ENCODE data around the gene FXYD6.

The FXYD6 gene

DNA sequence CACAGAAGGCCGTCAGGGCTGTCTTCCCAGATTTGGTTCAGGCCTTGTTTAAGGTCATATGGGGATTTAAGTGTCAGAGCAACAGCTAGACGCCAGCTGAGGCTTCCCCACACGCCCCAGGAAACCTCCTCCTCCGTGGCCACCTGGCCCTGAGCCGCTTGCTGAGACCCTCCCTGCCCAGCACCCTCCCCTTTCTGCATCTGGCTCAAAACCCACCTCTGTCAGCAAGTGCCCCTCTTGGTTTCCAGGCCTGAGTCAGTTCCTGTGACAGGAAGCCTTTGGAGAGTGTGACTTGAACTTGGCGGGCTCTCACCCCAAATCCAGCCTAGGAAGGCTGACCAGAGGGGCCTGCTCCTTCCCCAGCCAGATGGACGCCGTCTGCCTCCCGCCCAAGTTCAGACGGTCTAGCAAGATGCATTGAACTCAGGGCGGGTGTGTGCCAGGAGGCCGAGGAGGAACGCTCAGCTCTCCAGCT, 52.5 kb downstream of the FXYD6 start:
- CTCF ChIA-PET: interaction anchor here (0.6 to 4.1 kb wide), 3 partner anchors 21 to 229 kb away, joined by 4 to 20 read pairs (median 7); no protein-coding TSS in a partner anchor
- TF ChIP-seq, protein P1, sequence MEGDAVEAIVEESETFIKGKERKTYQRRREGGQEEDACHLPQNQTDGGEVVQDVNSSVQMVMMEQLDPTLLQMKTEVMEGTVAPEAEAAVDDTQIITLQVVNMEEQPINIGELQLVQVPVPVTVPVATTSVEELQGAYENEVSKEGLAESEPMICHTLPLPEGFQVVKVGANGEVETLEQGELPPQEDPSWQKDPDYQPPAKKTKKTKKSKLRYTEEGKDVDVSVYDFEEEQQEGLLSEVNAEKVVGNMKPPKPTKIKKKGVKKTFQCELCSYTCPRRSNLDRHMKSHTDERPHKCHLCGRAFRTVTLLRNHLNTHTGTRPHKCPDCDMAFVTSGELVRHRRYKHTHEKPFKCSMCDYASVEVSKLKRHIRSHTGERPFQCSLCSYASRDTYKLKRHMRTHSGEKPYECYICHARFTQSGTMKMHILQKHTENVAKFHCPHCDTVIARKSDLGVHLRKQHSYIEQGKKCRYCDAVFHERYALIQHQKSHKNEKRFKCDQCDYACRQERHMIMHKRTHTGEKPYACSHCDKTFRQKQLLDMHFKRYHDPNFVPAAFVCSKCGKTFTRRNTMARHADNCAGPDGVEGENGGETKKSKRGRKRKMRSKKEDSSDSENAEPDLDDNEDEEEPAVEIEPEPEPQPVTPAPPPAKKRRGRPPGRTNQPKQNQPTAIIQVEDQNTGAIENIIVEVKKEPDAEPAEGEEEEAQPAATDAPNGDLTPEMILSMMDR (conservative IDR thresholded peaks at IDR 0.05; ENCODE audit: low read depth): no peak
- no peak overlapping the region for H3K27ac ChIP-seq
- POLR2A ChIA-PET (ENCODE audit: low non-redundant PET): no interaction called here
- no peak for DNase-seq (ENCODE audit: low spot score)

DNA sequence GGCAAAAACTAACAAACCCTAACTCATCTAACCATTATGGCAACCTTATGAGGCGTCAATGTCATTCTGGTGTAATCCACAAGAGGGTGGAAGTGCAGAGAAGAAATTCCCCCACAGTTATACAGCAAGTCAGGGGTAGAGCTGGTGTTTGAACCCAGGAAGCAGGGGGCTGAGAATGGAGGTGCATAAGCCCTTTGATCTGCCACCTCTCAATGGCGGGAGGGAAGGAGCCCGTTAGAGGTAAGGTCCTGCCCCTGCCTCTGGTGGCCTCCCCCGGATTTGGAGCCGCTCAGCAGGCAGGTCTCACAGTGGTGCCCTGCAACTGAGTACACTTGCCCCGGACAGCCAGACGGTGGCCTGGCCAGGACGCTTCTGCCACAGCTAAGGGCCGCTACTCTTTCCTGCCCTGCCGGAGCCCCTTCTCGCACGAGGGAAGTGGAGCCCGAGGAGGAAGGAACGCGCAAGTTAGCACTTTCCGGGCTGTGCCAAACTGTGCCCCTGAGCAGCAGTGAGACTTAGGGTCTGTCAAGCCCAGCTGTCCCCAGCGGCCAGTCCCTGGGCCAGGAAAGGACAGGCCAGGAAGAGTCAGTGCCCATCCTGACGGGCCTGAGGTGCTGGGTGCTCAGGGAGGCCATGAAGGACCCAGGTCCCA, 53.0 kb downstream of the FXYD6 start:
- H3K27ac ChIP-seq: no peak overlapping the region
- CTCF ChIA-PET: interaction anchor here (0.7 to 4.1 kb wide), 2 partner anchors 124 to 230 kb away, joined by 7 to 20 read pairs; no protein-coding TSS in a partner anchor
- TF ChIP-seq, protein P1 (conservative IDR thresholded peaks at IDR 0.05; ENCODE audit: low read depth): no peak
- no peak for DNase-seq (ENCODE audit: low spot score)
- POLR2A ChIA-PET (ENCODE audit: low non-redundant PET): no interaction called here

DNA sequence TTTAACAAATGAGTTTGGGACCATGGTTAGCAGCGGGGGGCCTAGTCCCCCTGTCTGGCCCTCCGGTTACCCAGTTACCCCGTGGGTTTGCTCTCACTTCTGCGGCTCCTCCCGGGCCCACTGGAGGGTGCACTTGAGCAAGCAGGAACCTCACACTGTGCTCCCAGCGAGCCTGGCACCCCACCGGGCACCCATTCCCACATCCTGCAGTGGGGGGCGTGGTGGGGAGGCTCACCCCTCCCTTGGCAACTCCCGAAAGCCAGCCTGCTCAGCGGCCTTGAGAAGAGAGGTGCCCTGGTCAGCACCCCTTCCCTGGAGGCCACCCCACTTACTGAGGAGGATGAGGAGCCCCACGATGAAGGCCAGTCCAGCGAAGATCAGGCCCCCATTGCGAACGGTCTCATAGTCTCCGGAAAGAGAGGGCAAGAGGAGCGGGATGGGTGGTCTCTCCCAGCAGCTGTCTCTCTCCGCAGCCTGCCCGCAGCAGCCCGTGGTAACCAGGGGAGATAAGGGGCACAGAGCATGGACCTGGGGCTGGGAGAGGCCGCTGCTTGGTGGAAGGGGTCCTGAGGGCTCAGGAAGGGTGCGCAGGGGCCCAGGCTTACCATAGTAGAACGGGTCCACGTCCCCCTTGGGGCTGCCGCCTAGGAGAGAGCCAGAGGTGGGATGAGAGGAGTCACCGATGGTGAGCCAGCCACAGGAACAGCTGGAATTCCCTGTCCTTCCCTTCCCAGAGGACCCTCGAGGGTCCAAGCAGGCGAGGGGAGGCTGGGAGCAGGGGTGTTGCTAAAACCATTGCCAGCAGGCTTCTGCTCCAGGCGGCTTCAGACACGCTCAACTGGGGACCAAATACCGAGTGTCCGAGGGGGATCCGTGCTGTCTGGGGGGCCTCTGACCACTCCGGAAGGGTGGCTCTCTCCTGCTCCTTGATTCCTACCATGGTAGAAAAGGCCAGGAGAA, 54.1 kb downstream of the FXYD6 start:
- no peak for DNase-seq (ENCODE audit: low spot score)
- ChIA-PET CTCF (interaction anchor here (0.8 to 4.1 kb wide), 3 partner anchors 122 to 396 kb away, joined by 3 to 20 read pairs (median 5); no protein-coding TSS in a partner anchor), POLR2A (ENCODE audit: low non-redundant PET) (no interaction called here)
- TF ChIP-seq, protein P1 (conservative IDR thresholded peaks at IDR 0.05; ENCODE audit: low read depth): peak; percentile 24
- H3K27ac ChIP-seq: no peak overlapping the region

DNA sequence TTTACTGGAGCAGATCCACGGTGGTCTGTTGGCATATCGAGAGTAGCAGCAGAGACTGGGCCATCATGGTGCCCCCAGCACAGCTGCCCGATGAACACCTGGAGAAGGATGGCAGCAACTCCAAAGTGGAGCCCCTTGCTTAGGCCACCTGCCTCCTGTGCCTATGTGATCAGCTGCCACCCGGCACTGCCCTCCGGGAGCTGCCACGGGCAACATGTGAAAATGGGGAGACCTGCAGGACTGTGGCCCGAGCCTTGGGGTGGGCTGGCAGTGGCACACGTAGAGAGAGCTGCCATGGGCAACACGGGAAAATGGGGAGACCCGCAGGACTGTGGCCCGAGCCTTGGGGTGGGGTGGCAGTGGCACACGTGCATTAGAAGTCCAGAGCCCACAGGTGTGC, 55.0 kb downstream of the FXYD6 start:
- POLR2A ChIA-PET (ENCODE audit: low non-redundant PET): no interaction called here
- no peak for DNase-seq (ENCODE audit: low spot score)
- TF ChIP-seq, protein P1 (conservative IDR thresholded peaks at IDR 0.05; ENCODE audit: low read depth): no peak
- H3K27ac ChIP-seq: no peak overlapping the region
- CTCF ChIA-PET: interaction anchor here (1.4 to 4.1 kb wide), 2 partner anchors 126 to 396 kb away, joined by 5 to 20 read pairs; no protein-coding TSS in a partner anchor

DNA sequence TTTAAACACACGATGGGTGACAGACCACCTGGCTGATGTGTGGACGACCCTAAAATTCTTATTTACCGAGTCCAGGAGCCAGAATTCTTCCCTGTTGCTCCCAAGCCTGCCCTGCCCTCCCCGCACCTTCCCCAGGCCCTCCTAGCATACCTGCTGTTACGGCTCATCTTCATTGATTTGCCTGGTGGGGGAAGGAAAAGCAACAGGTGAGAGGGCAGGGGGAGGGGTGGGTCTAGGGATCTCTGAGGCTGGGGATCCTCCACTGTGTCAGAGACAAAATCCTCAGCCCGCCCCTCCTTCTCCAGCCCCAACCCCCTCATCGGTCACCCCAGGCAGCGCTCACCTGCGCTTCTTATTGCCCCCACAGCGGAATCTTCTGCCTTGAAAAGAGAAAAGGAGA, 55.9 kb downstream of the FXYD6 start:
- H3K27ac ChIP-seq: no peak overlapping the region
- DNase-seq (ENCODE audit: low spot score): no peak
- ChIA-PET POLR2A (ENCODE audit: low non-redundant PET) (no interaction called here), CTCF (interaction anchor here (0.5 to 6.8 kb wide), 5 partner anchors 26 to 394 kb away, joined by 3 to 84 read pairs (median 6); no protein-coding TSS in a partner anchor)
- TF ChIP-seq, protein P1 (conservative IDR thresholded peaks at IDR 0.05; ENCODE audit: low read depth): no peak

DNA sequence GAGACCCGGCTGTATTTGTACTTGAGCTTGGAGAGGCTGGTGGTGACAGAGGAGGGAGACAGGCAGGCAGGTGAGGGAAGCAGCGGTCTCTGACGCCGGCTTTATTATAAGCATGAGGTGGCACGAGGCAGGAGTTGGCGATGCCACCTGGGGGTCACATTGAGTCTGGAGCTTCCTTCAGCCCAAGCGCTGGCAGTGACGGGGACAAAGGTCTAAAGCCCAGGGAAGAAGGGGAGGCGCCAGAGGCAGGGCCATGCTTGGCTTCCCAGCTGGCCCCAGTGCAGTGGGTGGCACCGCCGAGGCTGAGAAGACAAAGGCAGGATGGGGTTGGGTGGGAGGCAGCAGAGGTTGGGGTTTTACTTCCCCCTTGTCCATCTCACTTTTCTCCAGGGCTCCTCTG, 56.4 kb downstream of the FXYD6 start:
- ChIA-PET POLR2A (ENCODE audit: low non-redundant PET) (no interaction called here), CTCF (interaction anchor here (0.6 to 6.8 kb wide), 4 partner anchors 16 to 394 kb away, joined by 3 to 84 read pairs (median 4); no protein-coding TSS in a partner anchor)
- no peak overlapping the region for H3K27ac ChIP-seq
- TF ChIP-seq, protein P1 (conservative IDR thresholded peaks at IDR 0.05; ENCODE audit: low read depth): no peak
- no peak for DNase-seq (ENCODE audit: low spot score)

Data from RWPE1 (cell line).